CD4-positive, alpha-beta T cell (primary cell): ENCODE results near the gene DRAXIN. TPM values are rescaled to one million over a fixed set of nuclear protein-coding genes. Genes with fewer than 3 reads are reported as not detected.

ENCODE experiments used
- ATAC-seq: fragments of 200-7000 bp; cut with Tn5 transposase; one replicate; pipeline ENCODE4 v1.10.0; 2022; ENCODE audit warnings: mild to moderate bottlenecking; ENCODE audit not compliant: poor library complexity
- CTCF ChIA-PET: fragments of 350-600 bp; sonication (Branson Sonifier 250); formaldehyde crosslinking; loops from one replicate; lab custom pipeline; 2021; ENCODE audit warnings: antibody characterized with exemption, inconsistent platforms; lab: Charles Lee
- POLR2A ChIA-PET: fragments of 350-600 bp; sonication (Branson Sonifier 250); formaldehyde crosslinking; loops from one replicate; lab custom pipeline; 2021; ENCODE audit warnings: antibody characterized with exemption, inconsistent platforms; lab: Charles Lee
- DNase-seq, 14 experiments: peaks; one replicate each; pipeline ENCODE4 v3.0.0-alpha.2; 2013 to 2020; ENCODE audit warnings: mixed read lengths in 2 of 14
- H3K27ac ChIP-seq, 2 donors: one replicate each; pipeline versions ENCODE4 v1.5.1 to v1.7.0; 2013; ENCODE audit warnings: low read length in 2 of 2, low read depth in 1 of 2, mild to moderate bottlenecking in 1 of 2
- H3K27me3 ChIP-seq, 2 experiments: 1 replicate in 1 of 2; 2 replicates in 1 of 2; pipeline versions ENCODE4 v1.6.1 to v1.7.0; 2013; ENCODE audit warnings: low read length in 2 of 2, control low read depth in 1 of 2, mild to moderate bottlenecking in 1 of 2, moderate library complexity in 1 of 2; ENCODE audit not compliant: insufficient read depth in 2 of 2, control insufficient read depth in 1 of 2
- H3K36me3 ChIP-seq: one replicate; pipeline ENCODE4 v1.6.1; 2013; ENCODE audit warnings: low read length, control low read depth; ENCODE audit not compliant: insufficient read depth
- H3K4me1 ChIP-seq: one replicate; pipeline ENCODE4 v1.6.1; 2013; ENCODE audit warnings: low read length, control low read depth; ENCODE audit not compliant: insufficient read depth
- H3K4me3 ChIP-seq: one replicate; pipeline ENCODE4 v1.5.1; 2013; ENCODE audit warnings: mild to moderate bottlenecking, low read length, moderate library complexity
- H3K9me3 ChIP-seq, 2 experiments: 1 replicate in 1 of 2; 2 replicates in 1 of 2; pipeline versions ENCODE4 v1.6.1 to v1.7.0; 2013; ENCODE audit warnings: low read length in 2 of 2, mild to moderate bottlenecking in 2 of 2, control low read depth in 1 of 2, moderate library complexity in 1 of 2; ENCODE audit not compliant: control insufficient read depth in 1 of 2, insufficient read depth in 1 of 2
- H3K27ac Mint-ChIP-seq: one replicate; pipeline ENCODE4 v1.8.0; 2020; ENCODE audit warnings: mixed read lengths
- H3K27me3 Mint-ChIP-seq: one replicate; pipeline ENCODE4 v1.8.0; 2021; ENCODE audit warnings: mixed read lengths
- H3K36me3 Mint-ChIP-seq: one replicate; pipeline ENCODE4 v1.8.0; 2021; ENCODE audit warnings: low read depth, mixed read lengths
- H3K4me1 Mint-ChIP-seq: one replicate; pipeline ENCODE4 v1.8.0; 2021; ENCODE audit warnings: low read depth, mixed read lengths
- H3K4me3 Mint-ChIP-seq: one replicate; pipeline ENCODE4 v1.8.0; 2020; ENCODE audit warnings: mild to moderate bottlenecking, mixed read lengths
- H3K9me3 Mint-ChIP-seq: one replicate; pipeline ENCODE4 v1.8.0; 2020; ENCODE audit warnings: mixed read lengths
- CTCF ChIP-seq: fragments of 200-600 bp; IDR thresholded peaks from one replicate; pipeline ENCODE4 v1.8.0; 2022; ENCODE audit warnings: antibody characterized with exemption, mild to moderate bottlenecking
- intact Hi-C, 2 experiments: fragments of 100-400 bp; cut with DNase I in 1 of 2; cut with micrococcal nuclease in 1 of 2; formaldehyde crosslinking; loops; one replicate each; pipeline versions ENCODE4 v1.15.1 to v1.9.0; 2023 to 2025; cut with DNase I, micrococcal nuclease
- total RNA-seq, 174 experiments: library from RNA in 2 of 174; stranded (reverse) in 2 of 174; gene quantifications; one replicate each; pipeline ENCODE4 v1.2.3 and lab custom pipeline; 2021 to 2026

Gene DRAXIN
- total RNA-seq, 2 experiments from 2014 or later: 0.05 to 0.08 TPM

GRCh38 chr1:11658542-11658941 lies 33.0 kb upstream of the DRAXIN start:
- H3K4me1 ChIP-seq: peaks cover 30% of the 10 kb centered on the region
- Mint-ChIP-seq H3K4me1 (peaks cover 11% of the 10 kb centered on the region), H3K27me3 (no peaks in the 10 kb centered on the region), H3K36me3 (peaks cover 54% of the 10 kb centered on the region), H3K9me3 (no peaks in the 10 kb centered on the region), H3K4me3 (no peak overlapping the region), H3K27ac (no peak overlapping the region)
- H3K36me3 ChIP-seq: peaks cover 39% of the 10 kb centered on the region
- DNase-seq (no peak), ATAC-seq (no peak)
- no peak for TF ChIP-seq CTCF
- ChIA-PET CTCF (interaction anchor here (1.6 kb wide), 1 partner anchor 13 kb away, joined by 5 read pairs; no protein-coding TSS in a partner anchor), POLR2A (interaction anchor here (1.1 to 1.2 kb wide), 2 partner anchors 15 to 396 kb away, joined by 3 to 4 read pairs; partner anchors contain the start of gene MTOR)
- no peak overlapping the region for H3K27ac ChIP-seq
- no peaks in the 10 kb centered on the region for H3K27me3 ChIP-seq
- no peaks in the 10 kb centered on the region for H3K9me3 ChIP-seq
- no peak overlapping the region for H3K4me3 ChIP-seq
- intact Hi-C loops: no loop called here

GRCh38 chr1:11659748-11660147 lies 31.8 kb upstream of the DRAXIN start:
- Histone ChIP-seq H3K4me1 (peaks cover 29% of the 10 kb centered on the region), H3K27me3 (no peaks in the 10 kb centered on the region), H3K9me3 (no peaks in the 10 kb centered on the region), H3K4me3 (no peak overlapping the region), H3K36me3 (peaks cover 39% of the 10 kb centered on the region), H3K27ac (no peak overlapping the region)
- no peak for TF ChIP-seq CTCF
- no peak for DNase-seq
- H3K27me3 Mint-ChIP-seq: no peaks in the 10 kb centered on the region
- H3K27ac Mint-ChIP-seq: no peak overlapping the region
- H3K4me1 Mint-ChIP-seq: peaks cover 11% of the 10 kb centered on the region
- no peaks in the 10 kb centered on the region for H3K9me3 Mint-ChIP-seq
- peak overlapping the region; percentile 25 for H3K4me3 Mint-ChIP-seq
- POLR2A ChIA-PET: interaction anchor here (1.2 kb wide), 1 partner anchor 14 kb away, joined by 4 read pairs; no protein-coding TSS in a partner anchor
- intact Hi-C loops: no loop called here
- ATAC-seq: no peak
- H3K36me3 Mint-ChIP-seq: peaks cover 57% of the 10 kb centered on the region
- CTCF ChIA-PET: interaction anchor here (1.0 to 2.7 kb wide), 3 partner anchors 10 to 60 kb away, joined by 3 to 6 read pairs (median 5); no protein-coding TSS in a partner anchor

- peak overlapping the region; percentile 11 for H3K4me3 Mint-ChIP-seq
- DNase-seq (no peak), ATAC-seq (no peak)
- H3K36me3 Mint-ChIP-seq: peaks cover 53% of the 10 kb centered on the region
- ChIA-PET CTCF (interaction anchor here (2.7 kb wide), 1 partner anchor 59 kb away, joined by 6 read pairs; no protein-coding TSS in a partner anchor), POLR2A (no interaction called here)
- Histone ChIP-seq H3K27ac (no peak overlapping the region), H3K27me3 (no peaks in the 10 kb centered on the region), H3K4me1 (peaks cover 20% of the 10 kb centered on the region), H3K36me3 (peaks cover 39% of the 10 kb centered on the region), H3K9me3 (no peaks in the 10 kb centered on the region), H3K4me3 (no peak overlapping the region)
- H3K27ac Mint-ChIP-seq: no peak overlapping the region
- no peaks in the 10 kb centered on the region for H3K27me3 Mint-ChIP-seq
- TF ChIP-seq CTCF: no peak
- intact Hi-C loops: no loop called here
- no peaks in the 10 kb centered on the region for H3K9me3 Mint-ChIP-seq
- peaks cover under 1% of the 10 kb centered on the region for H3K4me1 Mint-ChIP-seq
These were observed 30.4 kb upstream of the DRAXIN start for GRCh38 chr1:11661103-11661502.
